Measurements from ENCODE around the gene ATG14. TPM values are rescaled to one million over a fixed set of nuclear protein-coding genes. Genes with fewer than 3 reads are reported as not detected.

The ATG14 gene
- total RNA-seq, 2 experiments from 2014 or later, result 5.1 to 5.5 TPM

GRCh38 chr14:55450124-55450523 lies 38.5 kb upstream of the ATG14 start:
- no peak for TF ChIP-seq CTCF (IDR thresholded peaks at IDR 0.05)
- DNase-seq (no peak), ATAC-seq (no peak)
- no peak overlapping the region for H3K27ac Mint-ChIP-seq
- no peaks in the 10 kb centered on the region for H3K9me3 Mint-ChIP-seq
- intact Hi-C loops (cut with micrococcal nuclease), result no loop called here
- no peak overlapping the region for H3K4me3 Mint-ChIP-seq
- H3K27me3 Mint-ChIP-seq, result no peaks in the 10 kb centered on the region
- H3K4me1 Mint-ChIP-seq (ENCODE audit: low read depth), result peaks cover 1% of the 10 kb centered on the region
- ChIA-PET POLR2A (no interaction called here), CTCF (interaction anchor here (1.0 to 1.3 kb wide), 3 partner anchors 11 to 1024 kb away, joined by 3 to 4 read pairs (median 3); no protein-coding TSS in a partner anchor)
- no peaks in the 10 kb centered on the region for H3K36me3 Mint-ChIP-seq (ENCODE audit: low read depth)

GRCh38 chr14:55449116-55449515 lies 37.5 kb upstream of the ATG14 start:
- peaks cover 1% of the 10 kb centered on the region for H3K4me1 Mint-ChIP-seq (ENCODE audit: low read depth)
- H3K27me3 Mint-ChIP-seq, result no peaks in the 10 kb centered on the region
- TF ChIP-seq CTCF (IDR thresholded peaks at IDR 0.05), result no peak
- ChIA-PET POLR2A (no interaction called here), CTCF (interaction anchor here (0.6 to 1.5 kb wide), 5 partner anchors 33 to 1025 kb away, joined by 3 to 5 read pairs (median 3); no protein-coding TSS in a partner anchor)
- intact Hi-C loops (cut with micrococcal nuclease), result loop anchor here (10.0 kb wide), 1 partner anchor 126 kb away; no protein-coding TSS in a partner anchor
- H3K9me3 Mint-ChIP-seq, result no peaks in the 10 kb centered on the region
- ATAC-seq (no peak), DNase-seq (no peak)
- H3K27ac Mint-ChIP-seq, result no peak overlapping the region
- no peaks in the 10 kb centered on the region for H3K36me3 Mint-ChIP-seq (ENCODE audit: low read depth)
- H3K4me3 Mint-ChIP-seq, result no peak overlapping the region

- Mint-ChIP-seq H3K27me3 (no peaks in the 10 kb centered on the region), H3K36me3 (ENCODE audit: low read depth) (no peaks in the 10 kb centered on the region), H3K4me1 (ENCODE audit: low read depth) (peaks cover 1% of the 10 kb centered on the region), H3K27ac (no peak overlapping the region), H3K9me3 (no peaks in the 10 kb centered on the region), H3K4me3 (no peak overlapping the region)
- ChIA-PET CTCF (interaction anchor here (0.7 to 3.1 kb wide), 3 partner anchors 14 to 1026 kb away, joined by 3 to 66 read pairs (median 5); no protein-coding TSS in a partner anchor), POLR2A (interaction anchor here (0.7 to 0.8 kb wide), 2 partner anchors 9 to 14 kb away, joined by 3 to 5 read pairs; no protein-coding TSS in a partner anchor)
- intact Hi-C loops (cut with micrococcal nuclease), result loop anchor here (10.0 kb wide), 1 partner anchor 127 kb away; no protein-coding TSS in a partner anchor
- DNase-seq, result no peak
- TF ChIP-seq CTCF (IDR thresholded peaks at IDR 0.05), result no peak
- ATAC-seq, result peak; percentile 37
These were observed 36.5 kb upstream of the ATG14 start for GRCh38 chr14:55448141-55448614.

- Mint-ChIP-seq H3K27me3 (no peaks in the 10 kb centered on the region), H3K4me3 (no peak overlapping the region), H3K36me3 (ENCODE audit: low read depth) (no peaks in the 10 kb centered on the region), H3K4me1 (ENCODE audit: low read depth) (peaks cover 1% of the 10 kb centered on the region), H3K9me3 (no peaks in the 10 kb centered on the region), H3K27ac (no peak overlapping the region)
- intact Hi-C loops (cut with micrococcal nuclease), result loop anchor here (10.0 kb wide), 1 partner anchor 128 kb away; no protein-coding TSS in a partner anchor
- DNase-seq (no peak), ATAC-seq (no peak)
- TF ChIP-seq CTCF (IDR thresholded peaks at IDR 0.05), result no peak
- CTCF ChIA-PET, result interaction anchor here (0.6 to 3.1 kb wide), 71 partner anchors 8 to 1789 kb away, joined by 3 to 66 read pairs (median 4); partner anchors contain the start of gene DLGAP5
- POLR2A ChIA-PET, result no interaction called here
These were observed 35.2 kb upstream of the ATG14 start for GRCh38 chr14:55446833-55447232.

- CTCF ChIA-PET, result interaction anchor here (0.6 to 3.1 kb wide), 73 partner anchors 9 to 1790 kb away, joined by 3 to 66 read pairs (median 4); partner anchors contain the start of genes DLGAP5 and MAPK1IP1L
- Mint-ChIP-seq H3K36me3 (ENCODE audit: low read depth) (no peaks in the 10 kb centered on the region), H3K27ac (no peak overlapping the region), H3K4me3 (no peak overlapping the region), H3K4me1 (ENCODE audit: low read depth) (peaks cover 1% of the 10 kb centered on the region), H3K9me3 (no peaks in the 10 kb centered on the region), H3K27me3 (no peaks in the 10 kb centered on the region)
- DNase-seq (peak; percentile 72), ATAC-seq (no peak)
- POLR2A ChIA-PET, result no interaction called here
- intact Hi-C loops (cut with micrococcal nuclease), result loop anchor here (10.0 kb wide), 1 partner anchor 129 kb away; no protein-coding TSS in a partner anchor
- TF ChIP-seq CTCF (IDR thresholded peaks at IDR 0.05), result peak; percentile 85
These were observed 34.6 kb upstream of the ATG14 start for GRCh38 chr14:55446127-55446736.

Measured in activated CD8-positive, alpha-beta T cell treated with anti-CD3 and anti-CD28 coated beads for 36 hours (primary cell).